ENCODE measurements around the gene SLCO2A1.

SLCO2A1 gene

DNA sequence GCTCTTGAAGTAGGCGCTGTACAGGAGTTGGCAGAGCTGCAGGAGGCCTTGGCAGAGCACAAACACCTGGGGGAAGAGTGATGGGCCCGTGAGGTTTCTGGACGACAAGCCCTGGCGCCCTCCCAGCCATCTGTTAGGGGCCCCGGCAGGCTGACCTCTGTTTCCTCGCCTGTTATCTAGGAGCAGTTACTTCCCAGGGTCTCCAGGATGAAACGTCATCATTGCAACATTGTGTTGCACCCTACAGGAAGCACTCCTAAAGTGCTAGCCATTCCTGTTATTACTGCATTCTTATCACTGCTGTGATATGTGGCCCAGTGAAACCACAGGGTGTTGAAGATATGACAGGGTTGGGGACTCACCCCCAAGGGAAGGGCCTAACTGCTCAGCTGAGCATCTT is 50.2 kb downstream of the SLCO2A1 start:
- Histone ChIP-seq H3K4me3 (ENCODE audit: low read depth, low read length) (no peak overlapping the region), H3K9me3 (ENCODE audit: control insufficient read depth, insufficient read depth, low read depth, low read length) (no peaks in the 10 kb centered on the region), H3K4me1 (ENCODE audit: control insufficient read depth, insufficient read depth, low read length) (no peaks in the 10 kb centered on the region), H3K27ac (ENCODE audit: extremely low read depth, low read depth, low read length) (no peak overlapping the region), H3K36me3 (ENCODE audit: control insufficient read depth in 2 of 2, insufficient read depth in 1 of 2, low read length in 2 of 2) (no peaks in the 10 kb centered on the region)
- TF ChIP-seq ZNF239 (tag by site-specific recombination; IDR thresholded peaks at IDR 0.05) (no peak), ZIC2 (tag by site-specific recombination; IDR thresholded peaks at IDR 0.05) (peak; percentile 99)
- ChIA-PET POLR2A (no interaction called here), CTCF (no interaction called here)

DNA sequence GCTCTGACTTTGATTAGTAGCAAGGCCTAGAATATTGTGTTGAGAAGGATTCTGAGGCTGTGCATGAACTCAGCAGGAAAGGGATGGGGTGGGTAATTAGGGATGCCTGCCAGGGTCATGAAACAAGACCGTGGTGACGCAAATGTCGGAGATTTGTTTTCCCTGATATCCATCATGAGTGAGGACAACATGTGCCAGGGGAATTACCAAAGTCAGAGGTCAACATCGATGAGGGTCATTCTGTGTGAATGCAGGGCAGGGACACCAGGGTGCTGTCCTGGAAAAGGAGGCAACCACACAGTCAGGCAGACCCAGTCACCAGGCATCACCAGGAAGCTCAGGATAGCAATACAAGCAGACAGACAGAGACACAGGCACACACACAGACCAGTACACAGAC is 52.2 kb downstream of the SLCO2A1 start:
- no peak overlapping the region for H3K27ac ChIP-seq (ENCODE audit: extremely low read depth, low read depth, low read length)
- TF ChIP-seq, protein P1, sequence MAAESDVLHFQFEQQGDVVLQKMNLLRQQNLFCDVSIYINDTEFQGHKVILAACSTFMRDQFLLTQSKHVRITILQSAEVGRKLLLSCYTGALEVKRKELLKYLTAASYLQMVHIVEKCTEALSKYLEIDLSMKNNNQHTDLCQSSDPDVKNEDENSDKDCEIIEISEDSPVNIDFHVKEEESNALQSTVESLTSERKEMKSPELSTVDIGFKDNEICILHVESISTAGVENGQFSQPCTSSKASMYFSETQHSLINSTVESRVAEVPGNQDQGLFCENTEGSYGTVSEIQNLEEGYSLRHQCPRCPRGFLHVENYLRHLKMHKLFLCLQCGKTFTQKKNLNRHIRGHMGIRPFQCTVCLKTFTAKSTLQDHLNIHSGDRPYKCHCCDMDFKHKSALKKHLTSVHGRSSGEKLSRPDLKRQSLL (tag by site-specific recombination; IDR thresholded peaks at IDR 0.05): no peak
- TF ChIP-seq ZNF555 (tag by site-specific recombination; conservative IDR thresholded peaks at IDR 0.05) (no peak), ZNF433 (tag by site-specific recombination; IDR thresholded peaks at IDR 0.05; ENCODE audit: low read depth) (no peak), GLIS2 (tag by site-specific recombination; IDR thresholded peaks at IDR 0.05) (no peak), ZNF521 (tag by site-specific recombination; IDR thresholded peaks at IDR 0.05) (no peak), ZNF335 (tag by site-specific recombination; conservative IDR thresholded peaks at IDR 0.05) (no peak), ZNF302 (tag by site-specific recombination; IDR thresholded peaks at IDR 0.05; ENCODE audit: low read depth) (no peak), IKZF3 (tag by site-specific recombination; IDR thresholded peaks at IDR 0.05) (no peak), ZNF426 (tag by site-specific recombination; IDR thresholded peaks at IDR 0.05) (no peak), ZBTB20 (tag by site-specific recombination; IDR thresholded peaks at IDR 0.05) (no peak), ZNF214 (tag by site-specific recombination; IDR thresholded peaks at IDR 0.05; ENCODE audit: borderline replicate concordance) (no peak), ZSCAN23 (tag by site-specific recombination; IDR thresholded peaks at IDR 0.05) (no peak), ZNF169 (tag by site-specific recombination; IDR thresholded peaks at IDR 0.05) (no peak)
- TF ChIP-seq, protein P2, sequence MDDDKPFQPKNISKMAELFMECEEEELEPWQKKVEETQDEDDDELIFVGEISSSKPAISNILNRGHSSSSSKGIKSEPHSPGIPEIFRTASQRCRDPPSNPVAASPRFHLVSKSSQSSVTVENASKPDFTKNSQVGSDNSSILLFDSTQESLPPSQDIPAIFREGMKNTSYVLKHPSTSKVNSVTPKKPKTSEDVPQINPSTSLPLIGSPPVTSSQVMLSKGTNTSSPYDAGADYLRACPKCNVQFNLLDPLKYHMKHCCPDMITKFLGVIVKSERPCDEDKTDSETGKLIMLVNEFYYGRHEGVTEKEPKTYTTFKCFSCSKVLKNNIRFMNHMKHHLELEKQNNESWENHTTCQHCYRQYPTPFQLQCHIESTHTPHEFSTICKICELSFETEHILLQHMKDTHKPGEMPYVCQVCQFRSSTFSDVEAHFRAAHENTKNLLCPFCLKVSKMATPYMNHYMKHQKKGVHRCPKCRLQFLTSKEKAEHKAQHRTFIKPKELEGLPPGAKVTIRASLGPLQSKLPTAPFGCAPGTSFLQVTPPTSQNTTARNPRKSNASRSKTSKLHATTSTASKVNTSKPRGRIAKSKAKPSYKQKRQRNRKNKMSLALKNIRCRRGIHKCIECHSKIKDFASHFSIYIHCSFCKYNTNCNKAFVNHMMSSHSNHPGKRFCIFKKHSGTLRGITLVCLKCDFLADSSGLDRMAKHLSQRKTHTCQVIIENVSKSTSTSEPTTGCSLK (tag by site-specific recombination; IDR thresholded peaks at IDR 0.05): no peak
- TF ChIP-seq, protein P3, sequence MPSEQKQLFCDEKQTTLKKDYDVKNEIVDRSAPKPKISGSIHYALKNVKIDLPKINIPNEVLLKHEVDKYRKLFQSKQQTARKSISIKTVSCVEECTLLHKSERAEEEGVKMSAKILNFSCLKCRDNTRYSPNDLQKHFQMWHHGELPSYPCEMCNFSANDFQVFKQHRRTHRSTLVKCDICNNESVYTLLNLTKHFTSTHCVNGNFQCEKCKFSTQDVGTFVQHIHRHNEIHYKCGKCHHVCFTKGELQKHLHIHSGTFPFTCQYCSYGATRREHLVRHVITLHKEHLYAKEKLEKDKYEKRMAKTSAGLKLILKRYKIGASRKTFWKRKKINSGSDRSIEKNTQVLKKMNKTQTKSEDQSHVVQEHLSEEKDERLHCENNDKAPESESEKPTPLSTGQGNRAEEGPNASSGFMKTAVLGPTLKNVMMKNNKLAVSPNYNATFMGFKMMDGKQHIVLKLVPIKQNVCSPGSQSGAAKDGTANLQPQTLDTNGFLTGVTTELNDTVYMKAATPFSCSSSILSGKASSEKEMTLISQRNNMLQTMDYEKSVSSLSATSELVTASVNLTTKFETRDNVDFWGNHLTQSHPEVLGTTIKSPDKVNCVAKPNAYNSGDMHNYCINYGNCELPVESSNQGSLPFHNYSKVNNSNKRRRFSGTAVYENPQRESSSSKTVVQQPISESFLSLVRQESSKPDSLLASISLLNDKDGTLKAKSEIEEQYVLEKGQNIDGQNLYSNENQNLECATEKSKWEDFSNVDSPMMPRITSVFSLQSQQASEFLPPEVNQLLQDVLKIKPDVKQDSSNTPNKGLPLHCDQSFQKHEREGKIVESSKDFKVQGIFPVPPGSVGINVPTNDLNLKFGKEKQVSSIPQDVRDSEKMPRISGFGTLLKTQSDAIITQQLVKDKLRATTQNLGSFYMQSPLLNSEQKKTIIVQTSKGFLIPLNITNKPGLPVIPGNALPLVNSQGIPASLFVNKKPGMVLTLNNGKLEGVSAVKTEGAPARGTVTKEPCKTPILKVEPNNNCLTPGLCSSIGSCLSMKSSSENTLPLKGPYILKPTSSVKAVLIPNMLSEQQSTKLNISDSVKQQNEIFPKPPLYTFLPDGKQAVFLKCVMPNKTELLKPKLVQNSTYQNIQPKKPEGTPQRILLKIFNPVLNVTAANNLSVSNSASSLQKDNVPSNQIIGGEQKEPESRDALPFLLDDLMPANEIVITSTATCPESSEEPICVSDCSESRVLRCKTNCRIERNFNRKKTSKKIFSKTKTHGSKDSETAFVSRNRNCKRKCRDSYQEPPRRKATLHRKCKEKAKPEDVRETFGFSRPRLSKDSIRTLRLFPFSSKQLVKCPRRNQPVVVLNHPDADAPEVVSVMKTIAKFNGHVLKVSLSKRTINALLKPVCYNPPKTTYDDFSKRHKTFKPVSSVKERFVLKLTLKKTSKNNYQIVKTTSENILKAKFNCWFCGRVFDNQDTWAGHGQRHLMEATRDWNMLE (tag by site-specific recombination; conservative IDR thresholded peaks at IDR 0.05; ENCODE audit: low read depth): no peak
- TF ChIP-seq, protein P4, sequence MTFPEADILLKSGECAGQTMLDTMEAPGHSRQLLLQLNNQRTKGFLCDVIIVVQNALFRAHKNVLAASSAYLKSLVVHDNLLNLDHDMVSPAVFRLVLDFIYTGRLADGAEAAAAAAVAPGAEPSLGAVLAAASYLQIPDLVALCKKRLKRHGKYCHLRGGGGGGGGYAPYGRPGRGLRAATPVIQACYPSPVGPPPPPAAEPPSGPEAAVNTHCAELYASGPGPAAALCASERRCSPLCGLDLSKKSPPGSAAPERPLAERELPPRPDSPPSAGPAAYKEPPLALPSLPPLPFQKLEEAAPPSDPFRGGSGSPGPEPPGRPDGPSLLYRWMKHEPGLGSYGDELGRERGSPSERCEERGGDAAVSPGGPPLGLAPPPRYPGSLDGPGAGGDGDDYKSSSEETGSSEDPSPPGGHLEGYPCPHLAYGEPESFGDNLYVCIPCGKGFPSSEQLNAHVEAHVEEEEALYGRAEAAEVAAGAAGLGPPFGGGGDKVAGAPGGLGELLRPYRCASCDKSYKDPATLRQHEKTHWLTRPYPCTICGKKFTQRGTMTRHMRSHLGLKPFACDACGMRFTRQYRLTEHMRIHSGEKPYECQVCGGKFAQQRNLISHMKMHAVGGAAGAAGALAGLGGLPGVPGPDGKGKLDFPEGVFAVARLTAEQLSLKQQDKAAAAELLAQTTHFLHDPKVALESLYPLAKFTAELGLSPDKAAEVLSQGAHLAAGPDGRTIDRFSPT (tag by site-specific recombination; IDR thresholded peaks at IDR 0.05): no peak
- TF ChIP-seq, protein P5, sequence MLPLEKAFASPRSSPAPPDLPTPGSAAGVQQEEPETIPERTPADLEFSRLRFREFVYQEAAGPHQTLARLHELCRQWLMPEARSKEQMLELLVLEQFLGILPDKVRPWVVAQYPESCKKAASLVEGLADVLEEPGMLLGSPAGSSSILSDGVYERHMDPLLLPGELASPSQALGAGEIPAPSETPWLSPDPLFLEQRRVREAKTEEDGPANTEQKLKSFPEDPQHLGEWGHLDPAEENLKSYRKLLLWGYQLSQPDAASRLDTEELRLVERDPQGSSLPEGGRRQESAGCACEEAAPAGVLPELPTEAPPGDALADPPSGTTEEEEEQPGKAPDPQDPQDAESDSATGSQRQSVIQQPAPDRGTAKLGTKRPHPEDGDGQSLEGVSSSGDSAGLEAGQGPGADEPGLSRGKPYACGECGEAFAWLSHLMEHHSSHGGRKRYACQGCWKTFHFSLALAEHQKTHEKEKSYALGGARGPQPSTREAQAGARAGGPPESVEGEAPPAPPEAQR (tag by site-specific recombination; IDR thresholded peaks at IDR 0.05): no peak
- POLR2A ChIA-PET: no interaction called here
- H3K4me3 ChIP-seq (ENCODE audit: low read depth, low read length): no peak overlapping the region
- H3K9me3 ChIP-seq (ENCODE audit: control insufficient read depth, insufficient read depth, low read depth, low read length): no peaks in the 10 kb centered on the region
- H3K4me1 ChIP-seq (ENCODE audit: control insufficient read depth, insufficient read depth, low read length): no peaks in the 10 kb centered on the region
- peaks cover 0 to 6% of the 10 kb centered on the region in 2 experiments; a peak in 1 of 3 replicates for H3K36me3 ChIP-seq (ENCODE audit: control insufficient read depth in 2 of 2, insufficient read depth in 1 of 2, low read length in 2 of 2)
- CTCF ChIA-PET: interaction anchor here (0.6 to 1.4 kb wide), 3 partner anchors 12 to 102 kb away, joined by 3 to 4 read pairs (median 3); no protein-coding TSS in a partner anchor
